Measurements from ENCODE around the gene HOXA7.

Gene HOXA7

GRCh38 chr7:27193335-27194001 lies 37.0 kb upstream of the HOXA7 start:
- no peak for DNase-seq (ENCODE audit: low read depth in 3 of 3)

- no peak for DNase-seq (ENCODE audit: low read depth in 3 of 3)
These were observed 36.3 kb upstream of the HOXA7 start for GRCh38 chr7:27192546-27193334.

- DNase-seq (ENCODE audit: low read depth in 3 of 3) = no peak
These were observed 35.5 kb upstream of the HOXA7 start for GRCh38 chr7:27191833-27192545.

GRCh38 chr7:27191161-27191731 lies 34.8 kb upstream of the HOXA7 start:
- DNase-seq (ENCODE audit: low read depth in 3 of 3) = no peak

GRCh38 chr7:27189997-27190748 lies 33.7 kb upstream of the HOXA7 start:
- DNase-seq (ENCODE audit: low read depth in 3 of 3) = no peak

GRCh38 chr7:27189295-27189996 lies 33.0 kb upstream of the HOXA7 start:
- DNase-seq (ENCODE audit: low read depth in 3 of 3) = no peak

GRCh38 chr7:27188386-27189294 lies 32.2 kb upstream of the HOXA7 start:
- DNase-seq (ENCODE audit: low read depth in 3 of 3) = no peak

GRCh38 chr7:27187475-27188385 lies 31.3 kb upstream of the HOXA7 start:
- no peak for DNase-seq (ENCODE audit: low read depth in 3 of 3)

- DNase-seq (ENCODE audit: low read depth in 3 of 3) = no peak
These were observed 30.4 kb upstream of the HOXA7 start for GRCh38 chr7:27186668-27187474.

GRCh38 chr7:27185854-27186667 lies 29.6 kb upstream of the HOXA7 start:
- no peak for DNase-seq (ENCODE audit: low read depth in 3 of 3)

GRCh38 chr7:27185013-27185853 lies 28.8 kb upstream of the HOXA7 start, which contains the start of gene HOXA11:
TSS of gene HOXA11 (minus strand) at chr7:27185232. CDS start at chr7:27185144, 88 bp downstream.
- DNase-seq (ENCODE audit: low read depth in 3 of 3) = no peak

GRCh38 chr7:27184337-27185012 lies 28.0 kb upstream of the HOXA7 start:
- no peak for DNase-seq (ENCODE audit: low read depth in 3 of 3)

- DNase-seq (ENCODE audit: low read depth in 3 of 3) = no peak
These were observed 27.3 kb upstream of the HOXA7 start for GRCh38 chr7:27183682-27184336.

- no peak for DNase-seq (ENCODE audit: low read depth in 3 of 3)
These were observed 26.6 kb upstream of the HOXA7 start for GRCh38 chr7:27182861-27183681.
